Measurements from ENCODE around the gene DCAF5.

Gene DCAF5

GRCh38 chr14:69154779-69155178 lies 1.9 kb upstream of the DCAF5 start:
- no peak for DNase-seq (ENCODE audit: low spot score)
- TF ChIP-seq CTCF (IDR thresholded peaks at IDR 0.05; ENCODE audit: poor library complexity, severe bottlenecking): no peak

GRCh38 chr14:69153873-69154270 lies 953 bp upstream of the DCAF5 start:
- ATAC-seq (ENCODE audit: low read depth): no peak
- H3K27ac ChIP-seq (ENCODE audit: poor library complexity, severe bottlenecking): peak overlapping the region; percentile 68
- H3K9me3 ChIP-seq (ENCODE audit: severe bottlenecking): no peaks in the 10 kb centered on the region

More at GRCh38 chr14:69154779-69155178, 1.9 kb upstream of the DCAF5 start:
- Histone ChIP-seq H3K4me3 (ENCODE audit: severe bottlenecking) (no peak overlapping the region), H3K4me1 (ENCODE audit: insufficient read depth, poor library complexity, severe bottlenecking) (peaks cover 8% of the 10 kb centered on the region), H3K9me3 (ENCODE audit: severe bottlenecking) (no peaks in the 10 kb centered on the region), H3K27ac (ENCODE audit: poor library complexity, severe bottlenecking) (no peak overlapping the region), H3K36me3 (ENCODE audit: low read depth) (peaks cover 4% of the 10 kb centered on the region), H3K27me3 (ENCODE audit: insufficient read depth, poor library complexity, severe bottlenecking) (peaks cover 12% of the 10 kb centered on the region)
- ATAC-seq (ENCODE audit: low read depth): no peak

GRCh38 chr14:69153152-69153872 lies 393 bp upstream of the DCAF5 start:
- Histone ChIP-seq H3K4me3 (ENCODE audit: severe bottlenecking) (peak overlapping the region; percentile 79), H3K9me3 (ENCODE audit: severe bottlenecking) (no peaks in the 10 kb centered on the region), H3K36me3 (ENCODE audit: low read depth) (peaks cover 18% of the 10 kb centered on the region), H3K27ac (ENCODE audit: poor library complexity, severe bottlenecking) (peak overlapping the region; percentile 68), H3K4me1 (ENCODE audit: insufficient read depth, poor library complexity, severe bottlenecking) (peaks cover 14% of the 10 kb centered on the region), H3K27me3 (ENCODE audit: insufficient read depth, poor library complexity, severe bottlenecking) (no peaks in the 10 kb centered on the region)
- TF ChIP-seq CTCF (IDR thresholded peaks at IDR 0.05; ENCODE audit: poor library complexity, severe bottlenecking): no peak
- no peak for DNase-seq (ENCODE audit: low spot score)
- ATAC-seq (ENCODE audit: low read depth): peak; percentile 86

More at GRCh38 chr14:69153873-69154270, 953 bp upstream of the DCAF5 start:
- DNase-seq (ENCODE audit: low spot score): no peak
- H3K4me3 ChIP-seq (ENCODE audit: severe bottlenecking): peak overlapping the region; percentile 79
- peaks cover 14% of the 10 kb centered on the region for H3K4me1 ChIP-seq (ENCODE audit: insufficient read depth, poor library complexity, severe bottlenecking)
- no peak for TF ChIP-seq CTCF (IDR thresholded peaks at IDR 0.05; ENCODE audit: poor library complexity, severe bottlenecking)
- H3K27me3 ChIP-seq (ENCODE audit: insufficient read depth, poor library complexity, severe bottlenecking): peaks cover 4% of the 10 kb centered on the region
- peaks cover 13% of the 10 kb centered on the region for H3K36me3 ChIP-seq (ENCODE audit: low read depth)

GRCh38 chr14:69152181-69152901 lies 578 bp downstream of the DCAF5 start:
- DNase-seq (ENCODE audit: low spot score) (peak; percentile 68), ATAC-seq (ENCODE audit: low read depth) (peak; percentile 1; the same call in 2 of the 3 replicates)
- peaks cover 21% of the 10 kb centered on the region for H3K36me3 ChIP-seq (ENCODE audit: low read depth)
- H3K27me3 ChIP-seq (ENCODE audit: insufficient read depth, poor library complexity, severe bottlenecking): no peaks in the 10 kb centered on the region
- peak overlapping the region; percentile 79 for H3K4me3 ChIP-seq (ENCODE audit: severe bottlenecking)
- no peak for TF ChIP-seq CTCF (IDR thresholded peaks at IDR 0.05; ENCODE audit: poor library complexity, severe bottlenecking)
- no peaks in the 10 kb centered on the region for H3K9me3 ChIP-seq (ENCODE audit: severe bottlenecking)
- H3K27ac ChIP-seq (ENCODE audit: poor library complexity, severe bottlenecking): peak overlapping the region; percentile 68
- H3K4me1 ChIP-seq (ENCODE audit: insufficient read depth, poor library complexity, severe bottlenecking): peaks cover 14% of the 10 kb centered on the region
